Measurements from ENCODE around the gene ZKSCAN1.

The ZKSCAN1 gene

GRCh38 chr7:100082978-100083377, 67.6 kb downstream of the ZKSCAN1 start:
- TF ChIP-seq REST (IDR thresholded peaks at IDR 0.05; ENCODE audit: low read depth) (no peak), ZBTB7A (IDR thresholded peaks at IDR 0.05; ENCODE audit: low read depth) (0 out of 2 replicates have a peak, but pooled peaks have one; percentile 37)

- TF ChIP-seq EP300 (IDR thresholded peaks at IDR 0.05; ENCODE audit: borderline replicate concordance) (no peak), CREB1 (IDR thresholded peaks at IDR 0.05; ENCODE audit: low read depth) (no peak), USF1 (IDR thresholded peaks at IDR 0.05) (no peak)
- TF ChIP-seq, protein P1, sequence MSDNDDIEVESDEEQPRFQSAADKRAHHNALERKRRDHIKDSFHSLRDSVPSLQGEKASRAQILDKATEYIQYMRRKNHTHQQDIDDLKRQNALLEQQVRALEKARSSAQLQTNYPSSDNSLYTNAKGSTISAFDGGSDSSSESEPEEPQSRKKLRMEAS (IDR thresholded peaks at IDR 0.05) = no peak
Observed at GRCh38 chr7:100085515-100085914, 70.1 kb downstream of the ZKSCAN1 start.

GRCh38 chr7:100087055-100087750, 71.8 kb downstream of the ZKSCAN1 start:
- TF ChIP-seq YY1 (IDR thresholded peaks at IDR 0.05; ENCODE audit: low read depth) = no peak
- TF ChIP-seq EGR1 (IDR thresholded peaks at IDR 0.05) = no peak
- TF ChIP-seq, protein P1 (IDR thresholded peaks at IDR 0.05) = no peak
- TF ChIP-seq NFIC (IDR thresholded peaks at IDR 0.05) = no peak
- TF ChIP-seq RAD21 (IDR thresholded peaks at IDR 0.05; ENCODE audit: low read depth) = no peak
- TF ChIP-seq ZBTB7A (IDR thresholded peaks at IDR 0.05; ENCODE audit: low read depth) = no peak
- TF ChIP-seq EP300 (IDR thresholded peaks at IDR 0.05; ENCODE audit: borderline replicate concordance) = no peak
- no peak for TF ChIP-seq REST (IDR thresholded peaks at IDR 0.05; ENCODE audit: low read depth)
- TF ChIP-seq TEAD4 (IDR thresholded peaks at IDR 0.05) = no peak
- TF ChIP-seq CREB1 (IDR thresholded peaks at IDR 0.05; ENCODE audit: low read depth) = no peak
- TF ChIP-seq FOXM1 (IDR thresholded peaks at IDR 0.05; ENCODE audit: borderline replicate concordance, low read depth) = no peak
- no peak for TF ChIP-seq USF1 (IDR thresholded peaks at IDR 0.05)
- no peak for TF ChIP-seq TCF12 (IDR thresholded peaks at IDR 0.05; ENCODE audit: low read depth)
- no peak for TF ChIP-seq CEBPB (IDR thresholded peaks at IDR 0.05)

GRCh38 chr7:100088095-100088620, 72.8 kb downstream of the ZKSCAN1 start:
- TF ChIP-seq CREB1 (IDR thresholded peaks at IDR 0.05; ENCODE audit: low read depth) (no peak), TEAD4 (IDR thresholded peaks at IDR 0.05) (no peak), FOXM1 (IDR thresholded peaks at IDR 0.05; ENCODE audit: borderline replicate concordance, low read depth) (no peak), RAD21 (IDR thresholded peaks at IDR 0.05; ENCODE audit: low read depth) (no peak), EP300 (IDR thresholded peaks at IDR 0.05; ENCODE audit: borderline replicate concordance) (no peak), YY1 (IDR thresholded peaks at IDR 0.05; ENCODE audit: low read depth) (no peak), NFIC (IDR thresholded peaks at IDR 0.05) (no peak), REST (IDR thresholded peaks at IDR 0.05; ENCODE audit: low read depth) (no peak), ZBTB7A (IDR thresholded peaks at IDR 0.05; ENCODE audit: low read depth) (no peak), TAF1 (IDR thresholded peaks at IDR 0.05; ENCODE audit: low read depth) (no peak), EGR1 (IDR thresholded peaks at IDR 0.05) (no peak), CEBPB (IDR thresholded peaks at IDR 0.05) (no peak), TCF12 (IDR thresholded peaks at IDR 0.05; ENCODE audit: low read depth) (no peak), USF1 (IDR thresholded peaks at IDR 0.05) (no peak)
- TF ChIP-seq, protein P1 (IDR thresholded peaks at IDR 0.05) = no peak

All from Ishikawa (cell line).